ENCODE results near the gene RIN3. TPM values are rescaled to one million over a fixed set of nuclear protein-coding genes. Genes with fewer than 3 reads are reported as not detected.

The RIN3 gene
- total RNA-seq, 1 donor from 2014 or later: 70.6 TPM

- TF ChIP-seq CTCF (IDR thresholded peaks at IDR 0.05): no peak
- Histone ChIP-seq H3K9me3 (no peaks in the 10 kb centered on the region), H3K4me1 (peaks cover 26% of the 10 kb centered on the region), H3K27ac (no peak overlapping the region), H3K27me3 (ENCODE audit: low read depth) (no peaks in the 10 kb centered on the region), H3K4me3 (no peak overlapping the region), H3K36me3 (no peaks in the 10 kb centered on the region)
- ATAC-seq (no peak), DNase-seq (no peak)
- intact Hi-C loops (cut with DNase I): no loop called here
These were observed 10.9 kb upstream of the RIN3 start for GRCh38 chr14:92502541-92503286.

GRCh38 chr14:92503756-92504491, 9.7 kb upstream of the RIN3 start:
- H3K9me3 ChIP-seq: no peaks in the 10 kb centered on the region
- no peak for TF ChIP-seq CTCF (IDR thresholded peaks at IDR 0.05)
- ATAC-seq: peak in 1 of 2 donors; percentile 13
- H3K27ac ChIP-seq: no peak overlapping the region
- no peaks in the 10 kb centered on the region for H3K27me3 ChIP-seq (ENCODE audit: low read depth)
- H3K4me3 ChIP-seq: no peak overlapping the region
- no peaks in the 10 kb centered on the region for H3K36me3 ChIP-seq
- intact Hi-C loops (cut with DNase I): no loop called here
- peaks cover 26% of the 10 kb centered on the region for H3K4me1 ChIP-seq
- DNase-seq: no peak

- TF ChIP-seq CTCF (IDR thresholded peaks at IDR 0.05): no peak
- ATAC-seq (no peak), DNase-seq (no peak)
- Histone ChIP-seq H3K9me3 (no peaks in the 10 kb centered on the region), H3K36me3 (no peaks in the 10 kb centered on the region), H3K27ac (no peak overlapping the region), H3K4me3 (no peak overlapping the region), H3K27me3 (ENCODE audit: low read depth) (no peaks in the 10 kb centered on the region), H3K4me1 (peaks cover 26% of the 10 kb centered on the region)
- intact Hi-C loops (cut with DNase I): no loop called here
These were observed 7.8 kb upstream of the RIN3 start for GRCh38 chr14:92505826-92506225.

- no peak for ATAC-seq
- DNase-seq: no peak
- Histone ChIP-seq H3K27me3 (ENCODE audit: low read depth) (no peaks in the 10 kb centered on the region), H3K9me3 (no peaks in the 10 kb centered on the region), H3K4me3 (no peak overlapping the region), H3K27ac (no peak overlapping the region), H3K4me1 (peaks cover 27% of the 10 kb centered on the region), H3K36me3 (no peaks in the 10 kb centered on the region)
- TF ChIP-seq CTCF (IDR thresholded peaks at IDR 0.05): no peak
- intact Hi-C loops (cut with DNase I): no loop called here
These were observed 7.3 kb upstream of the RIN3 start for GRCh38 chr14:92506231-92506630.

- no peak for TF ChIP-seq CTCF (IDR thresholded peaks at IDR 0.05)
- Histone ChIP-seq H3K36me3 (no peaks in the 10 kb centered on the region), H3K4me3 (no peak overlapping the region), H3K4me1 (peaks cover 36% of the 10 kb centered on the region), H3K27ac (no peak overlapping the region), H3K9me3 (no peaks in the 10 kb centered on the region), H3K27me3 (ENCODE audit: low read depth) (no peaks in the 10 kb centered on the region)
- DNase-seq (peak; percentile 85), ATAC-seq (peak; percentile 54 to 79)
- intact Hi-C loops (cut with DNase I): no loop called here
These were observed 6.3 kb upstream of the RIN3 start for GRCh38 chr14:92507174-92507768.

All from lower lobe of right lung (tissue), 2 donors.